Measurements from ENCODE around the gene SNX5. TPM values are rescaled to one million over a fixed set of nuclear protein-coding genes. Genes with fewer than 3 reads are reported as not detected.

Gene SNX5
- total and polyA plus RNA-seq, 2 of the 13 experiments (the other 11 are each of a cell fraction or from before 2014, with no cell fraction given), result 664 to 1,040 TPM

DNA sequence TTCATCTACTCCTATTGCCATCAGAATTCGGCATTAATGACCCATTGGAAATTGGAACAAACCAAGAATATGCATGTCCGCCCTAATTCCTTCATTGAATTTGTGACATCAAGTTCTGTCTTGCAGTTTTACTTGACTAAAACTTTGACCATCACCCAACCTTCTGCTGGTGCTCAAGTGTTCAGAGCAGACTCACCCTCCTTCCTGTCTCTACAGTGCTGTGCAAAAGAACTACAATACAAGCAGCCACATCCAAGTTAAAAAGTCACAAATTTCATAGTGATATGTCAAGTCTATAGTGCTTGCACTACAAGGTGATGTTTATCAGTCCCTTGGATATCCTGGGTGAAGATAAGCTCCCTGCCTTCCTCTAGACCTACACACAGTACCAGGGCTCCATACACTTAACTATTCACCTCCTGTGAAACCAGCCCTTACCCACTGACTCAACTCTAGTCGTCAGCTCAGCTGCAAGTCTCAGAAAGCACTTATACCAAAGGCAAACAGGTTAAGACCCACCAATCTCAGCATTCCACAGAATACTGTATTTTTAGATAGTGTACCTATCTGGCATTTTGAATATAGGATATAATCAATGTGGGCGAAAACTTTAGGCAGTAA lies 23.6 kb downstream of the SNX5 start:
- peaks cover 9% of the 10 kb centered on the region for H3K4me1 ChIP-seq (ENCODE audit: insufficient read depth, low read length)
- 96% methylated on average over 4 of the region's 4 CpGs for WGBS (ENCODE audit: low lambda C conversion rate)
- no peak overlapping the region for H3K9ac ChIP-seq (ENCODE audit: insufficient read depth, low read depth, low read length)
- FAIRE-seq (no peak), ATAC-seq (no peak), DNase-seq (ENCODE audit: low spot score) (no peak)
- in situ Hi-C loops (cut with HindIII; ENCODE audit: extremely low pct_ligation_motif_present, low pct_unique_long_range_greater_than_20kb) (no loop called here), intact Hi-C loops (cut with micrococcal nuclease; ENCODE audit: unreplicated experiment) (no loop called here)
- no peaks in the 10 kb centered on the region for H3K27me3 ChIP-seq (ENCODE audit: control insufficient read depth in 1 of 2, insufficient read depth in 2 of 2, low read length in 2 of 2)
- CTCF ChIA-PET (ENCODE audit: low intra/inter-chr PET ratio, low total read pairs), result no interaction called here
- no peak overlapping the region for H3K4me2 ChIP-seq (ENCODE audit: low read depth, low read length)
- H2AFZ ChIP-seq (ENCODE audit: low read length), result no peak overlapping the region
- no peak overlapping the region for H3K27ac ChIP-seq (ENCODE audit: extremely low read length, insufficient read depth, low read length)
- no peak overlapping the region for H3K4me3 ChIP-seq (replicated peaks in 1 of 3; ENCODE audit: insufficient read depth in 1 of 3, low read depth in 2 of 3, low read length in 3 of 3)
- H4K20me1 ChIP-seq (ENCODE audit: insufficient read depth, low read length), result peaks cover 23% of the 10 kb centered on the region
- peaks cover 48 to 79% of the 10 kb centered on the region in 2 experiments for H3K36me3 ChIP-seq (replicated peaks in 1 of 2; ENCODE audit: control insufficient read depth in 1 of 2, insufficient read depth in 2 of 2, low read length in 2 of 2)
- POLR2A ChIA-PET, result interaction anchor here (0.7 to 1.8 kb wide), 2 partner anchors 8 to 11 kb away, joined by 3 to 4 read pairs; no protein-coding TSS in a partner anchor
- no peaks in the 10 kb centered on the region for H3K9me3 ChIP-seq (ENCODE audit: low read length)
- BruUV-seq (replicated peaks), result no TSS peak
- H3K79me2 ChIP-seq (ENCODE audit: insufficient read depth, low read length), result peaks cover 36% of the 10 kb centered on the region
- TF ChIP-seq SP4 (CRISPR knock-in tag; IDR thresholded peaks at IDR 0.05) (no peak), ZNF772 (CRISPR knock-in tag; IDR thresholded peaks at IDR 0.05) (0 out of 2 replicates have a peak, but pooled peaks have one; percentile 48), SRF (IDR thresholded peaks at IDR 0.05; ENCODE audit: low read depth, low read length) (no peak), ZNF207 (IDR thresholded peaks at IDR 0.05; ENCODE audit: borderline replicate concordance) (no peak), HIVEP1 (CRISPR knock-in tag; IDR thresholded peaks at IDR 0.05) (no peak), ZSCAN25 (CRISPR knock-in tag; IDR thresholded peaks at IDR 0.05) (no peak), ZC3H4 (CRISPR knock-in tag; IDR thresholded peaks at IDR 0.05; ENCODE audit: borderline replicate concordance) (0 out of 2 replicates have a peak, but pooled peaks have one; percentile 28), RBM22 (optimal IDR thresholded peaks at IDR 0.05; ENCODE audit: low read length) (peak; percentile 99), POLR2AphosphoS2 (IDR thresholded peaks at IDR 0.05; ENCODE audit: low read depth, low read length) (0 out of 2 replicates have a peak, but pooled peaks have one; percentile 33), ZFP41 (CRISPR knock-in tag; IDR thresholded peaks at IDR 0.05; ENCODE audit: borderline replicate concordance) (no peak), ZSCAN9 (CRISPR knock-in tag; IDR thresholded peaks at IDR 0.05; ENCODE audit: borderline replicate concordance) (no peak), ETV5 (CRISPR knock-in tag; IDR thresholded peaks at IDR 0.05; ENCODE audit: borderline replicate concordance) (no peak), ZMYM2 (CRISPR knock-in tag; IDR thresholded peaks at IDR 0.05) (no peak), IKZF1 (IDR thresholded peaks at IDR 0.05) (no peak), ZNF460 (CRISPR knock-in tag; IDR thresholded peaks at IDR 0.05; ENCODE audit: borderline replicate concordance) (0 out of 2 replicates have a peak, but pooled peaks have one; percentile 12), ERF (CRISPR knock-in tag; IDR thresholded peaks at IDR 0.05) (no peak)
- TF ChIP-seq, protein P1, sequence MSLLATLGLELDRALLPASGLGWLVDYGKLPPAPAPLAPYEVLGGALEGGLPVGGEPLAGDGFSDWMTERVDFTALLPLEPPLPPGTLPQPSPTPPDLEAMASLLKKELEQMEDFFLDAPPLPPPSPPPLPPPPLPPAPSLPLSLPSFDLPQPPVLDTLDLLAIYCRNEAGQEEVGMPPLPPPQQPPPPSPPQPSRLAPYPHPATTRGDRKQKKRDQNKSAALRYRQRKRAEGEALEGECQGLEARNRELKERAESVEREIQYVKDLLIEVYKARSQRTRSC (CRISPR knock-in tag; IDR thresholded peaks at IDR 0.05; ENCODE audit: low read depth), result no peak
- TF ChIP-seq, protein P2, sequence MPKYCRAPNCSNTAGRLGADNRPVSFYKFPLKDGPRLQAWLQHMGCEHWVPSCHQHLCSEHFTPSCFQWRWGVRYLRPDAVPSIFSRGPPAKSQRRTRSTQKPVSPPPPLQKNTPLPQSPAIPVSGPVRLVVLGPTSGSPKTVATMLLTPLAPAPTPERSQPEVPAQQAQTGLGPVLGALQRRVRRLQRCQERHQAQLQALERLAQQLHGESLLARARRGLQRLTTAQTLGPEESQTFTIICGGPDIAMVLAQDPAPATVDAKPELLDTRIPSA (CRISPR knock-in tag; IDR thresholded peaks at IDR 0.05; ENCODE audit: borderline replicate concordance), result no peak
- TF ChIP-seq, protein P3, sequence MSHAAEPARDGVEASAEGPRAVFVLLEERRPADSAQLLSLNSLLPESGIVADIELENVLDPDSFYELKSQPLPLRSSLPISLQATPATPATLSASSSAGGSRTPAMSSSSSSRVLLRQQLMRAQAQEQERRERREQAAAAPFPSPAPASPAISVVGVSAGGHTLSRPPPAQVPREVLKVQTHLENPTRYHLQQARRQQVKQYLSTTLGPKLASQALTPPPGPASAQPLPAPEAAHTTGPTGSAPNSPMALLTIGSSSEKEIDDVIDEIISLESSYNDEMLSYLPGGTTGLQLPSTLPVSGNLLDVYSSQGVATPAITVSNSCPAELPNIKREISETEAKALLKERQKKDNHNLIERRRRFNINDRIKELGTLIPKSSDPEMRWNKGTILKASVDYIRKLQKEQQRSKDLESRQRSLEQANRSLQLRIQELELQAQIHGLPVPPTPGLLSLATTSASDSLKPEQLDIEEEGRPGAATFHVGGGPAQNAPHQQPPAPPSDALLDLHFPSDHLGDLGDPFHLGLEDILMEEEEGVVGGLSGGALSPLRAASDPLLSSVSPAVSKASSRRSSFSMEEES (CRISPR knock-in tag; IDR thresholded peaks at IDR 0.05), result no peak
- TF ChIP-seq, protein P4, sequence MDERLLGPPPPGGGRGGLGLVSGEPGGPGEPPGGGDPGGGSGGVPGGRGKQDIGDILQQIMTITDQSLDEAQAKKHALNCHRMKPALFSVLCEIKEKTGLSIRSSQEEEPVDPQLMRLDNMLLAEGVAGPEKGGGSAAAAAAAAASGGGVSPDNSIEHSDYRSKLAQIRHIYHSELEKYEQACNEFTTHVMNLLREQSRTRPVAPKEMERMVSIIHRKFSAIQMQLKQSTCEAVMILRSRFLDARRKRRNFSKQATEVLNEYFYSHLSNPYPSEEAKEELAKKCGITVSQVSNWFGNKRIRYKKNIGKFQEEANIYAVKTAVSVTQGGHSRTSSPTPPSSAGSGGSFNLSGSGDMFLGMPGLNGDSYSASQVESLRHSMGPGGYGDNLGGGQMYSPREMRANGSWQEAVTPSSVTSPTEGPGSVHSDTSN (CRISPR knock-in tag; IDR thresholded peaks at IDR 0.05), result no peak
- TF ChIP-seq, protein P5, sequence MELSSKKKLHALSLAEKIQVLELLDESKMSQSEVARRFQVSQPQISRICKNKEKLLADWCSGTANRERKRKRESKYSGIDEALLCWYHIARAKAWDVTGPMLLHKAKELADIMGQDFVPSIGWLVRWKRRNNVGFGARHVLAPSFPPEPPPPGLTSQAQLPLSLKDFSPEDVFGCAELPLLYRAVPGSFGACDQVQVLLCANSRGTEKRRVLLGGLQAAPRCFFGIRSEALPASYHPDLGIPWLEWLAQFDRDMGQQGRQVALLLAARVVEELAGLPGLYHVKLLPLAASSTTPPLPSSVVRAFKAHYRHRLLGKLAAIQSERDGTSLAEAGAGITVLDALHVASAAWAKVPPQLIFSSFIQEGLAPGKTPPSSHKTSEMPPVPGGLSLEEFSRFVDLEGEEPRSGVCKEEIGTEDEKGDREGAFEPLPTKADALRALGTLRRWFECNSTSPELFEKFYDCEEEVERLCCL (CRISPR knock-in tag; IDR thresholded peaks at IDR 0.05; ENCODE audit: borderline replicate concordance), result no peak
